HepG2 (cell line): ENCODE data around the gene NOL4L. TPM values are rescaled to one million over a fixed set of nuclear protein-coding genes. Genes with fewer than 3 reads are reported as not detected.

Experiments used
- ATRX ChIP-seq: sonication (generic); formaldehyde crosslinking; IDR thresholded peaks from 2 replicates; pipeline ENCODE4 v1.4.0; 2020; ENCODE audit warnings: missing genetic modification reagents, borderline replicate concordance
- CBX5 ChIP-seq: sonication (generic); formaldehyde crosslinking; IDR thresholded peaks from 2 replicates; pipeline ENCODE4 v1.4.0; 2020; ENCODE audit warnings: missing genetic modification reagents, borderline replicate concordance
- FOSL2 ChIP-seq: sonication (generic); formaldehyde crosslinking; IDR thresholded peaks from 2 replicates; pipeline ENCODE4 v1.4.0; 2020; ENCODE audit warnings: missing genetic modification reagents
- FOXA3 ChIP-seq: IDR thresholded peaks from 2 replicates; pipeline ENCODE4 v1.6.1; 2016; ENCODE audit warnings: missing genetic modification reagents, missing compliant biosample characterization
- GFI1 ChIP-seq: sonication (generic); formaldehyde crosslinking; IDR thresholded peaks from 2 replicates; pipeline ENCODE4 v1.5.0; 2020; ENCODE audit warnings: missing genetic modification reagents, mild to moderate bottlenecking, borderline replicate concordance
- HMGA1 ChIP-seq: sonication (generic); formaldehyde crosslinking; conservative IDR thresholded peaks from 2 replicates; pipeline ENCODE4 v1.4.0; 2020; ENCODE audit warnings: missing genetic modification reagents
- KLF11 ChIP-seq: IDR thresholded peaks from 2 replicates; pipeline ENCODE4 v1.6.1; 2016; ENCODE audit warnings: missing compliant biosample characterization
- MIER2 ChIP-seq: IDR thresholded peaks from 2 replicates; pipeline ENCODE4 v1.6.1; 2016; ENCODE audit warnings: missing biosample characterization, missing genetic modification reagents
- NR2F2 ChIP-seq: IDR thresholded peaks from 2 replicates; pipeline ENCODE4 v1.6.1; 2012; ENCODE audit warnings: low read depth, inconsistent platforms, borderline replicate concordance
- PRPF4 ChIP-seq: fragments of 200-400 bp; formaldehyde crosslinking; IDR thresholded peaks from 2 replicates; pipeline ENCODE4 v1.6.1; 2016; ENCODE audit warnings: low read length, low read depth; ENCODE audit not compliant: poor library complexity, severe bottlenecking
- SCMH1 ChIP-seq: sonication (generic); formaldehyde crosslinking; IDR thresholded peaks from 2 replicates; pipeline ENCODE4 v1.9.0; 2021; ENCODE audit warnings: missing genetic modification reagents, mild to moderate bottlenecking, borderline replicate concordance
- SMAD9 ChIP-seq: sonication (generic); formaldehyde crosslinking; IDR thresholded peaks from 2 replicates; pipeline ENCODE4 v1.5.1; 2020; ENCODE audit warnings: mild to moderate bottlenecking, missing genetic modification reagents
- TCF7L2 ChIP-seq: IDR thresholded peaks from 2 replicates; pipeline ENCODE4 v1.6.1; 2011; ENCODE audit warnings: mild to moderate bottlenecking, low read depth, low read length, moderate library complexity
- THAP11 ChIP-seq: IDR thresholded peaks from 2 replicates; pipeline ENCODE4 v1.6.1; 2016; ENCODE audit warnings: missing biosample characterization, missing genetic modification reagents
- TSC22D2 ChIP-seq: sonication (generic); formaldehyde crosslinking; IDR thresholded peaks from 2 replicates; pipeline ENCODE4 v1.5.1; 2020; ENCODE audit warnings: missing genetic modification reagents, mild to moderate bottlenecking, borderline replicate concordance
- ZNF382 ChIP-seq: sonication (generic); formaldehyde crosslinking; IDR thresholded peaks from 2 replicates; pipeline ENCODE4 v1.5.0; 2020; ENCODE audit warnings: missing genetic modification reagents, mild to moderate bottlenecking, borderline replicate concordance
- ZNF432 ChIP-seq: sonication (generic); formaldehyde crosslinking; IDR thresholded peaks from 2 replicates; pipeline ENCODE4 v1.5.0; 2020; ENCODE audit warnings: missing genetic modification reagents, mild to moderate bottlenecking, borderline replicate concordance
- ZNF550 ChIP-seq: sonication (generic); formaldehyde crosslinking; IDR thresholded peaks from 2 replicates; pipeline ENCODE4 v1.4.0; 2020; ENCODE audit warnings: mild to moderate bottlenecking, missing genetic modification reagents, borderline replicate concordance
- ZNF556 ChIP-seq: sonication (generic); formaldehyde crosslinking; IDR thresholded peaks from 2 replicates; pipeline ENCODE4 v1.4.0; 2020; ENCODE audit warnings: mild to moderate bottlenecking, missing genetic modification reagents, borderline replicate concordance
- ZNF574 ChIP-seq: sonication (generic); formaldehyde crosslinking; IDR thresholded peaks from 2 replicates; pipeline ENCODE4 v1.4.0; 2020; ENCODE audit warnings: missing genetic modification reagents
- ZNF616 ChIP-seq: sonication (generic); formaldehyde crosslinking; IDR thresholded peaks from 2 replicates; pipeline ENCODE4 v1.5.0; 2020; ENCODE audit warnings: low read depth, mild to moderate bottlenecking, missing genetic modification reagents
- ZNF879 ChIP-seq: sonication (generic); formaldehyde crosslinking; IDR thresholded peaks from 2 replicates; pipeline ENCODE4 v1.8.1; 2023; ENCODE audit warnings: missing genetic modification reagents
- polyA plus RNA-seq, 8 experiments: library from polyadenylated mRNA; depleted of rRNA in 3 of 8; stranded (reverse) in 7 of 8; unstranded in 1 of 8; fragments of >200 nt; fragmentation: Illumina TruSeq in 4 of 8; extraction: Trizol in 4 of 8; gene quantifications; 2 replicates each; pipeline versions ENCODE4 v1.2.1 to v1.2.3, GENCODE V29; 2011 to 2016; ENCODE audit warnings: low read depth in 4 of 8, missing spikeins in 1 of 8, mixed read lengths in 1 of 8; ENCODE audit not compliant: insufficient read depth in 1 of 8
- total RNA-seq, 5 experiments: library from RNA; depleted of rRNA; stranded (reverse); fragments of >200 nt; fragmentation: Illumina TruSeq; extraction: Trizol; gene quantifications; 2 replicates each; pipeline ENCODE4 v1.2.3, GENCODE V29; 2016; ENCODE audit warnings: low read depth in 1 of 5
- TF ChIP-seq, protein P1 (sequence below): sonication (generic); formaldehyde crosslinking; IDR thresholded peaks from 2 replicates; pipeline ENCODE4 v1.5.0; 2020; ENCODE audit warnings: missing genetic modification reagents, mild to moderate bottlenecking, borderline replicate concordance
- TF ChIP-seq, protein P2 (sequence below): sonication (generic); formaldehyde crosslinking; IDR thresholded peaks from 2 replicates; pipeline ENCODE4 v1.4.0; 2020; ENCODE audit warnings: mild to moderate bottlenecking, missing genetic modification reagents

NOL4L gene
- total and polyA plus RNA-seq, 2 of the 13 experiments (the other 11 are each of a cell fraction or from before 2014, with no cell fraction given): 16.6 to 35.4 TPM

DNA sequence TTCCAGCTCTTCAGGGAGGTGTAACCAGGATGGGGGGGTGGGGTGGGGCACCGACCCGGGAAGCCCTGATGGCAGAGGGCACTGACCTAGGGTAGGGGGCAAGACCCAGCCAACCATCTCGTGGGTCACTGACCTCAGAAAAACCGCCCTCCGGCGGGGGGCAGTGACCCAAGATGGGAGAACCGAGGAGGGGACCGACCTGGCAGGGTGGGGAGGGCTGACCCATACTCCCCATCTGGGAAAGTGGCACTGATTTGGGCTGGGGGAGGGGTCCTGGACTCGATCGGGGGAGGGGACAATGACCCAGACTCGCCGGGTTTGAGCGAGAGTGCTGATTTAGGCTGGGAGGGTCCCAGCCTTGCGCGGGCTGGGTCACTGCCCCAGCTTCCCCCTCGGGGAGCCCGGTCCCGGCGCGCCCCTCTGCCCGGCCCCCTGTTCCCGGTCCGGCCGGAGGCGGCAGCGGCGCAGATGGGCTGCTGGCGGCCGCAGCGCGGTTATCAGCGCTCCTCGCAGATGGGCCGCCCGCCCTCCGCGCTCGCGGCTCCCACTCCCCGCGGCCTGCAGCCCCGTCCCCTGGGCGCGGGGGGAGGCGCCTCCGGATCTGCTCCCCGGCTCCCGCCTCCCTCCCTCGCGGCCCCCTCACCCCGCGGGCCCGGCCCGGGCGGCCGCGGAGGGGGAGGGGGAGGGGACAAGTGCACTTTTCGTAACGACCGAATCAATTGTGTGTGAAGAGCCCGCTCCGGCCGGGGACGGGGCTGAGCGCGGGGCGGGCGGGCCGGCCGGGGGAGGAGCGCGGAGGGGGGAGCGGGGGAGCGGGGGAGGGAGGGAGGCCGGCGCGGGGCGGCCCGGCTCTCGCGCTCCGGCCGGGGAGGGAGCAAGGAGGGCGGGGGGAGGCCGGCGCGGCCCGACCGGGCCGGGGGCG, 2.2 kb downstream of the NOL4L start (continued):
- no peak for TF ChIP-seq ZNF556 (CRISPR knock-in tag)
- TF ChIP-seq ZNF550 (CRISPR knock-in tag): no peak
- no peak for TF ChIP-seq KLF11 (CRISPR knock-in tag)
- TF ChIP-seq TSC22D2: no peak; the same call in 1 of the 2 replicates
- no peak for TF ChIP-seq PRPF4
- no peak for TF ChIP-seq CBX5
- TF ChIP-seq, protein P1, sequence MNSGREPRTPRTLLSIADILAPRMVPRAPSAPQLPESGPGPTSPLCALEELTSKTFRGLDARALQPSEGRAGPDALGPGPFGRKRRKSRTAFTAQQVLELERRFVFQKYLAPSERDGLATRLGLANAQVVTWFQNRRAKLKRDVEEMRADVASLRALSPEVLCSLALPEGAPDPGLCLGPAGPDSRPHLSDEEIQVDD (CRISPR knock-in tag): no peak
- peak; percentile 66; the same call in 1 of the 2 replicates for TF ChIP-seq GFI1
- no peak for TF ChIP-seq ATRX
- TF ChIP-seq, protein P2, sequence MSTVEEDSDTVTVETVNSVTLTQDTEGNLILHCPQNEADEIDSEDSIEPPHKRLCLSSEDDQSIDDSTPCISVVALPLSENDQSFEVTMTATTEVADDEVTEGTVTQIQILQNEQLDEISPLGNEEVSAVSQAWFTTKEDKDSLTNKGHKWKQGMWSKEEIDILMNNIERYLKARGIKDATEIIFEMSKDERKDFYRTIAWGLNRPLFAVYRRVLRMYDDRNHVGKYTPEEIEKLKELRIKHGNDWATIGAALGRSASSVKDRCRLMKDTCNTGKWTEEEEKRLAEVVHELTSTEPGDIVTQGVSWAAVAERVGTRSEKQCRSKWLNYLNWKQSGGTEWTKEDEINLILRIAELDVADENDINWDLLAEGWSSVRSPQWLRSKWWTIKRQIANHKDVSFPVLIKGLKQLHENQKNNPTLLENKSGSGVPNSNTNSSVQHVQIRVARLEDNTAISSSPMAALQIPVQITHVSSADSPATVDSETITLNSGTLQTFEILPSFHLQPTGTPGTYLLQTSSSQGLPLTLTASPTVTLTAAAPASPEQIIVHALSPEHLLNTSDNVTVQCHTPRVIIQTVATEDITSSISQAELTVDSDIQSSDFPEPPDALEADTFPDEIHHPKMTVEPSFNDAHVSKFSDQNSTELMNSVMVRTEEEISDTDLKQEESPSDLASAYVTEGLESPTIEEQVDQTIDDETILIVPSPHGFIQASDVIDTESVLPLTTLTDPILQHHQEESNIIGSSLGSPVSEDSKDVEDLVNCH: no peak
- TF ChIP-seq ZNF432 (CRISPR knock-in tag): no peak
- TF ChIP-seq ZNF574 (CRISPR knock-in tag): peak; percentile 57; the same call in 1 of the 2 replicates
- no peak for TF ChIP-seq FOSL2
- TF ChIP-seq ZNF879 (CRISPR knock-in tag): no peak
- no peak for TF ChIP-seq HMGA1 (CRISPR knock-in tag)
- TF ChIP-seq SMAD9 (CRISPR knock-in tag): no peak
- TF ChIP-seq NR2F2: no peak
- TF ChIP-seq THAP11 (CRISPR knock-in tag): no peak
- TF ChIP-seq ZNF382 (CRISPR knock-in tag): no peak
- peak; percentile 64; the same call in 1 of the 2 replicates for TF ChIP-seq ZNF616 (CRISPR knock-in tag)
- 0 out of 2 replicates have a peak, but pooled peaks have one; percentile 20 for TF ChIP-seq FOXA3
- TF ChIP-seq MIER2 (CRISPR knock-in tag): no peak
- TF ChIP-seq SCMH1 (CRISPR knock-in tag): no peak
- no peak for TF ChIP-seq TCF7L2
